ENCODE measurements around the gene ITGA11. TPM values are rescaled to one million over a fixed set of nuclear protein-coding genes. Genes with fewer than 3 reads are reported as not detected.

The ITGA11 gene
- total and polyA plus RNA-seq, 5 experiments from 2014 or later = 0.02 to 0.11 (median 0.03) TPM; not detected in 2

DNA sequence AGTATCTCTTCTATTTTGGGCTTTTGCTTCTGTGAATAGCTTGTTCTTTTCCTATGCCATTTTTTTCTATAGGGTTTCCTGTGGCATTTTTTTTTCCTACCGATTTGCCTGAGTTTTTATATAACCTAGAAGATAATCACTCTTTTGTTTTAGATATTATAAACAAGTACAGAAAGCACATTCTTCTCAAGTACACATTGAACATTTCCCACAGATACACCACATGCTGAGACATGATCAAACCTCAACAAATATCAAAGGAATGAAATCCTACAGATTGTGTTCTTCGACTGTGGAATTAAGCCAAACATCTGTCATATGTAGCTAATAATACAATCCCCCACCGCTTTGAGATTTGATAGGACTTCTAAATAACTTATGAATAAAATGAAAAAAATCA lies 163.6 kb downstream of the ITGA11 start:
- no peaks in the 10 kb centered on the region for H3K36me3 Mint-ChIP-seq
- ATAC-seq = no peak
- H3K27ac Mint-ChIP-seq = no peak overlapping the region
- POLR2A ChIA-PET = interaction anchor here (1.3 kb wide), 1 partner anchor 9 kb away, joined by 5 read pairs; the partner anchor contains the start of gene FEM1B
- DNase-seq = no peak
- H3K27me3 Mint-ChIP-seq = peaks cover 7 to 13% (median 10%) of the 10 kb centered on the region in 5 donors
- no peak overlapping the region for H3K4me3 Mint-ChIP-seq
- H3K4me1 Mint-ChIP-seq = no peaks in the 10 kb centered on the region
- no peaks in the 10 kb centered on the region for H3K9me3 Mint-ChIP-seq

GRCh38 chr15:68265674-68266073 lies 166.3 kb downstream of the ITGA11 start:
- POLR2A ChIA-PET = no interaction called here
- H3K4me3 Mint-ChIP-seq = no peak overlapping the region
- no peaks in the 10 kb centered on the region for H3K4me1 Mint-ChIP-seq
- H3K36me3 Mint-ChIP-seq = no peaks in the 10 kb centered on the region
- DNase-seq (no peak), ATAC-seq (no peak)
- peaks cover 12 to 23% (median 17%) of the 10 kb centered on the region in 5 donors for H3K27me3 Mint-ChIP-seq
- no peaks in the 10 kb centered on the region for H3K9me3 Mint-ChIP-seq
- H3K27ac Mint-ChIP-seq = no peak overlapping the region

DNA sequence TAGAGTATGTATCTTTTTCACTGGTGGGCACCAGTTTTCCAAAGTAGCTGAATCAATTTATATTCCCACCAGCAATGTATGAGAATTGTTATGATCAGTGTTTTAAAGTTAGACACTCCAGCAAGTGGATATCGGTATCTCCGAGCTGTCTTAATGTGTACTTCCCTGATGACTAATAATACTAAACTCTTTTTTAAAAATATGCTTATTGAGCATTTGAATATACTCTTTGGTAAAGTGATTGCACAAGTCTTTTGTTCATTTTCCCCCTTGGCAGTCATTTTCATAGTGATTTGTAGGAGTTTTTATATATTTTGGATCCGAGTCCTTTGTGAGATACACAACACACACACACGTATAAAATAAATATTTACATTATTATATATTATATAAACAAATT lies 166.9 kb downstream of the ITGA11 start:
- H3K9me3 Mint-ChIP-seq = no peaks in the 10 kb centered on the region
- no peak overlapping the region for H3K27ac Mint-ChIP-seq
- no peaks in the 10 kb centered on the region for H3K36me3 Mint-ChIP-seq
- DNase-seq (no peak), ATAC-seq (no peak)
- no peak overlapping the region for H3K4me3 Mint-ChIP-seq
- peaks cover 12 to 23% (median 17%) of the 10 kb centered on the region in 5 donors for H3K27me3 Mint-ChIP-seq
- H3K4me1 Mint-ChIP-seq = no peaks in the 10 kb centered on the region
- POLR2A ChIA-PET = no interaction called here

DNA sequence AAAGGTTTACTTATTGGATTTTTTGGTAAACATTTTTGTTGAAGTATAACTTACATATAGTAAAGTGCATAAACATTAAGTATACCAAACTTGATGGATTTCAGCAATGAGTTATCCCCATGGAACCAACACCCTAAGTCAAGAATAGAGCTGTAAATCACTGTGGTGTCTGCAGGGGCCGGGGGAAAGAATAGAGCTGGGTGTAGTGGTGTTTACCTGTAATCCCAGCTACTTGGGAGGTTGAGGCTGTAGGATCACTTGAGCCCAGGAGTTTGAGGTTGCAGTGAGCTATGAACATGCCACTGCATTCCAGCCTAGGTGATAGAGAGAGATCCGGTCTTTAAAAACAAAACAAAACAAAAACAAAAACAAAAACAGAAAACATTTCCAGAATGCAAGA lies 167.7 kb downstream of the ITGA11 start:
- Mint-ChIP-seq H3K9me3 (no peaks in the 10 kb centered on the region), H3K36me3 (no peaks in the 10 kb centered on the region), H3K4me1 (peaks cover 0 to 5% (median 0%) of the 10 kb centered on the region in 4 donors), H3K4me3 (no peak overlapping the region), H3K27ac (no peak overlapping the region), H3K27me3 (peaks cover 12 to 23% (median 17%) of the 10 kb centered on the region in 5 donors)
- no peak for DNase-seq
- no peak for ATAC-seq
- POLR2A ChIA-PET = no interaction called here

- Mint-ChIP-seq H3K36me3 (no peaks in the 10 kb centered on the region), H3K4me3 (no peak overlapping the region), H3K27ac (no peak overlapping the region), H3K27me3 (peaks cover 11 to 23% (median 17%) of the 10 kb centered on the region in 5 donors), H3K4me1 (peaks cover 4 to 11% (median 6%) of the 10 kb centered on the region in 4 donors), H3K9me3 (no peaks in the 10 kb centered on the region)
- DNase-seq (no peak), ATAC-seq (no peak)
- POLR2A ChIA-PET = interaction anchor here (1.2 kb wide), 1 partner anchor 15 kb away, joined by 7 read pairs; the partner anchor contains the start of gene FEM1B
These were observed 169.2 kb downstream of the ITGA11 start for GRCh38 chr15:68262514-68263356.

GRCh38 chr15:68261980-68262379 lies 170.0 kb downstream of the ITGA11 start:
- no peaks in the 10 kb centered on the region for H3K36me3 Mint-ChIP-seq
- H3K4me3 Mint-ChIP-seq = no peak overlapping the region
- POLR2A ChIA-PET = interaction anchor here (1.2 kb wide), 1 partner anchor 15 kb away, joined by 7 read pairs; the partner anchor contains the start of gene FEM1B

DNA sequence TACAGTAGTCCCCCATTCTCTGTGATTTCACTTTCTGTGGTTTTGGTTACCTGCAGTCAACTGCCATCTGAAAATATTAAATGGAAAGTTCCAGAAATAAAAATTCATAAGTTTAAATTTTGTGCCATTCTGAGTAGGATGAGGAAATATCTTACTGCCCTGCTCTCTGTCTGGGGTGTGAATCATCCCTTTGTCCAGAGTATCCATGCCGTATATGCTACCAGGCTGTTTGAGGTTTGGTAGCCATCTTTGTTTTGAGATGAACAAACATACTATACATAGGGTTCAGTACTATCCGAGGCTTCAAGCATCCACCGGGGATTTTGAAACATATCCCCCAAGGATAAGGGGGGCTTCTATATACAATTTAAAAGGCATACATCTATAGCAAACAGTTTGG lies 170.7 kb downstream of the ITGA11 start:
- H3K27me3 Mint-ChIP-seq = peaks cover 9 to 23% (median 17%) of the 10 kb centered on the region in 5 donors
- no peaks in the 10 kb centered on the region for H3K9me3 Mint-ChIP-seq
- no peak for DNase-seq
- H3K36me3 Mint-ChIP-seq = no peaks in the 10 kb centered on the region
- no peak overlapping the region for H3K4me3 Mint-ChIP-seq
- POLR2A ChIA-PET = no interaction called here
- H3K27ac Mint-ChIP-seq = no peak overlapping the region
- peaks cover 4 to 15% (median 7%) of the 10 kb centered on the region in 4 donors for H3K4me1 Mint-ChIP-seq
- no peak for ATAC-seq

More at GRCh38 chr15:68261980-68262379, 170.0 kb downstream of the ITGA11 start:
- peaks cover 4 to 12% (median 6%) of the 10 kb centered on the region in 4 donors for H3K4me1 Mint-ChIP-seq
- peaks cover 9 to 23% (median 17%) of the 10 kb centered on the region in 5 donors for H3K27me3 Mint-ChIP-seq
- no peak overlapping the region for H3K27ac Mint-ChIP-seq
- no peak for DNase-seq
- ATAC-seq = no peak
- no peaks in the 10 kb centered on the region for H3K9me3 Mint-ChIP-seq

DNA sequence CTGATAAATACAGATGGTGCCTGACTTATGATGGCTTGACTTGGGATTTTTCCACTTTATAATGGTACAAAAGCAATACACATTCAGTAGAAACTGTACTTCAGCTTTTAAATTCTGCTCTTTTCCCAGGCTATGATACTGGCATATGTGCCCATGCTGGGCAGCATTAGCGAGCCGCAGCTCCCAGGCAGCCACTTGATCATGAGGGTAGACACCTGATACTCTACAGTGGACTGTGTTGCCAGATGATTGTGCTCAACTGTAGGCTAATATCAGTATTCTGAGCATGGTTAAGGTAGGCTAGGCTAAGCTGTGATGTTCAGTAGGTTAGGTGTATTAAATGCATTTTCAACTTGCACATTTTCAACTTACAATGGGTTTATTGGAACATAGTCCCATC lies 172.1 kb downstream of the ITGA11 start:
- no peak for DNase-seq
- Mint-ChIP-seq H3K4me1 (peaks cover 4 to 17% (median 8%) of the 10 kb centered on the region in 4 donors), H3K9me3 (no peaks in the 10 kb centered on the region), H3K27me3 (peaks cover 7 to 21% (median 15%) of the 10 kb centered on the region in 5 donors), H3K4me3 (no peak overlapping the region), H3K27ac (no peak overlapping the region), H3K36me3 (no peaks in the 10 kb centered on the region)
- POLR2A ChIA-PET = interaction anchor here (5.3 kb wide), 1 partner anchor 19 kb away, joined by 77 read pairs; the partner anchor contains the start of gene FEM1B
- ATAC-seq = no peak

DNA sequence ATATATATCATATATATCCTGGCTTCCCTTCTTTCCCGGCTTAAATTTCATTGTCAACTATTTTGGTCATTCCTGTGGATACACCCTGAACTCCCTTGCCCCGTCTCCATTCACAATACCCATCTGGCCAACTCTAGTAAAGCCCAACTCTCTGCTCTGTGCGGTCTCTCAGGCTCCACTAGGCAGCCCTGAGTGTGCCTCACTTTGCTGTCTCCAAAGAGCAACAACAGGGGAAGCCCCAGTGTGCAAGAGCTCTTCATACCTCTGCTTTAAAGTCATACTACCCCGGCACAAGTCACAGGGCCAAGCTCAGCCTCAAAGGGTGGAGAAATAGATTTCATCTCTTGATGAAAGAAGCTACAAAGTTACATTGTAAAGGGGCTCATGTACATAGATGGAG lies 173.3 kb downstream of the ITGA11 start:
- POLR2A ChIA-PET = interaction anchor here (0.8 to 5.3 kb wide), 2 partner anchors 20 to 47 kb away, joined by 3 to 77 read pairs; partner anchors contain the start of gene FEM1B
- DNase-seq = peak in 6 of 10 donors; percentile 11 to 37 (median 22)
- Mint-ChIP-seq H3K4me3 (peak overlapping the region in 3 of 10 donors; percentile 0 to 23 (median 5)), H3K27me3 (peaks cover 2 to 17% (median 9%) of the 10 kb centered on the region in 5 donors), H3K9me3 (no peaks in the 10 kb centered on the region), H3K4me1 (peaks cover 4 to 17% (median 8%) of the 10 kb centered on the region in 4 donors), H3K27ac (peak overlapping the region in 6 of 10 donors; percentile 32 to 68 (median 42)), H3K36me3 (no peaks in the 10 kb centered on the region)
- ATAC-seq = peak; percentile 82 to 94

- Mint-ChIP-seq H3K4me3 (peak overlapping the region; percentile 72 to 87 (median 79)), H3K4me1 (peaks cover 4 to 17% (median 8%) of the 10 kb centered on the region in 4 donors), H3K27ac (peak overlapping the region in 7 of 10 donors; percentile 38 to 86 (median 69)), H3K36me3 (no peaks in the 10 kb centered on the region), H3K27me3 (peaks cover 0 to 7% (median 2%) of the 10 kb centered on the region in 5 donors), H3K9me3 (no peaks in the 10 kb centered on the region)
- ATAC-seq = peak; percentile 54 to 74
- POLR2A ChIA-PET = interaction anchor here (5.3 kb wide), 1 partner anchor 22 kb away, joined by 77 read pairs; the partner anchor contains the start of gene FEM1B
- peak; percentile 33 to 73 (median 50) for DNase-seq
These were observed 175.1 kb downstream of the ITGA11 start for GRCh38 chr15:68256675-68257450.

GRCh38 chr15:68252925-68253534 lies 178.9 kb downstream of the ITGA11 start:
- Mint-ChIP-seq H3K4me1 (peaks cover 0 to 7% (median 3%) of the 10 kb centered on the region in 4 donors), H3K27ac (no peak overlapping the region), H3K9me3 (no peaks in the 10 kb centered on the region), H3K4me3 (no peak overlapping the region), H3K27me3 (peaks cover 0 to 7% (median 2%) of the 10 kb centered on the region in 5 donors), H3K36me3 (no peaks in the 10 kb centered on the region)
- POLR2A ChIA-PET = interaction anchor here (0.7 to 1.9 kb wide), 4 partner anchors 25 to 53 kb away, joined by 3 to 11 read pairs (median 6); partner anchors contain the start of gene FEM1B
- peak; percentile 57 to 76 for ATAC-seq
- DNase-seq = peak in 7 of 10 donors; percentile 38 to 73 (median 52)

Data from naive thymus-derived CD8-positive, alpha-beta T cell (primary cell).